Kidney capillary endothelial cell (primary cell): ENCODE data around the gene DNHD1.

Source experiments
- DNase-seq: peaks from one replicate; pipeline ENCODE4 v3.0.0-alpha.2; 2018; ENCODE audit warnings: low spot score

Gene DNHD1

GRCh38 chr11:6612213-6613041 lies 115.3 kb downstream of the DNHD1 start, which contains the start of gene TAF10:
TAF10 (minus strand) TSS chr11:6612216; CDS start chr11:6612189, 27 bp downstream.
- DNase-seq: peak; percentile 96

DNA sequence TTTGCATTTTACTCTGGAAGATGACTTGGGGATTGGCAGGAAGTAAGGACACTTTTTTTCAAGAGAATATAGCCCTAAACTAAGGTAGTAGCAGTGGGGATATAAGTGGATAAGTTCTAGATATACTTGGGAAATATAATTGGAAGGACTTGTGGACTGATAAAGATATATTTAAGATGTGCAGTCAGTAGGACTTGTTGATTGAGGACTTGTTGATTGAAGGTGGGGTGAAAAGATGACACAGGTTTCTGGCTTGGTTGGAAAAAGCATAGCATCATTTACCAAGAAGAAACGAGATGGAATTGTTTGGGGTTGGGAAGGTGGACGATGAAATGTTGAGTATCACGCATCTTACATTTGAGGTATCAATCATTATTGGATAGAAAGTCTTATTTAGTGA lies 116.4 kb downstream of the DNHD1 start:
- no peak for DNase-seq

- no peak for DNase-seq
These were observed 117.4 kb downstream of the DNHD1 start for GRCh38 chr11:6614446-6614845.

DNA sequence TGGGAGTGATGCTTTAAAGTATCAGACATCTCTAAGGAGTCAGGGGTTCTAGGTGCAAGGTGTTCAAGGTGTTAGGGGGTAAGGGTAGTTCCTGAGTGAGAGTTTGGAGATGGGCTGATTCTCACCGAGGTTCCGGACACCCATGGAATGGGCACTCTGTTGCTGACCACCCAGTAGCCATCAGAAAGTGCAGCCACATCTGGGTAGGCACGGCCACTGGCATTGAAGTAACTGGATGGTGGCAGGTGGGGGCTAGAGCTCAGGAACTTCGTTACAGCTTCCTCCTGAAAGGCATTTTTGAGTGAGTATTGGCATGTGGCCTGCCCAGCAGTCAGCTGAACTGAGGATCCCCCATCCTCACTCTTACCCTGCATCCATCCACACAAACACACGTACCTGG lies 118.0 kb downstream of the DNHD1 start:
- no peak for DNase-seq

DNA sequence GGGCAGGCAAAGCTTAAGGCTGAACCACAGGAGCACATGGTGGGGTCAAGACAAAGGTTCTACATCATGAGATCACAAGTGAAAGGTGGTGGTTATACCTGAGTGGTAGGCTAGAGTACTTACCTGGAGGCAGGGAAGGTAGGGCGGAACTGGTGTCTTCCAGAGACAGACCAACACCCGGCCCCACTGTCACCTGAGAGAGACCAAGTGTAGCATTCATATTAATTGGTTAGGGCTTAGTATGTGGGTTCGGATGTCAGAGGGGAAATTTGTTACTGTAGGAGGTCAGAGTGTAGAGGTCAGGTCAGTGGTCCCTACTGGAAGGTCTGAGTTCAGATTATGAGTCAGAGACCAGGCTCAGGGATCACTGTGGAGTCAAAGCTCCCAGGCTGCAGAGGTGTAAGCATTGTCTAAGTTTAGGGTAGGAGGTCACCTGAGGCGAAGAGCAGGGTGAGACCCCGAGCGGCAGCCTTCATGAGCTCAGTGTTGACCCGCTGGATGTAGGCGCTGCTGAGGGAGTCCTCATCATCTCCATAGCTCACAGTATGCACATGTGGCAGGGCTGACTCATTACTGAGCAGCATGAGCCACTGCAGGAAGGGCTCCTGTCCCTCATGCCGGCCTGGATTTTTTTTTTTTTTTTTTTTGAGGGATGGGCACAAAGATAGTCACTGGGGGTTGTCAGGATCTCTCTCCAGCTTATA lies 119.0 kb downstream of the DNHD1 start:
- DNase-seq: no peak

GRCh38 chr11:6616596-6617250 lies 119.6 kb downstream of the DNHD1 start:
- no peak for DNase-seq

- DNase-seq: peak; percentile 84
These were observed 120.3 kb downstream of the DNHD1 start for GRCh38 chr11:6617315-6617781.

- peak; percentile 89 for DNase-seq
These were observed 121.3 kb downstream of the DNHD1 start for GRCh38 chr11:6618117-6619003.

DNA sequence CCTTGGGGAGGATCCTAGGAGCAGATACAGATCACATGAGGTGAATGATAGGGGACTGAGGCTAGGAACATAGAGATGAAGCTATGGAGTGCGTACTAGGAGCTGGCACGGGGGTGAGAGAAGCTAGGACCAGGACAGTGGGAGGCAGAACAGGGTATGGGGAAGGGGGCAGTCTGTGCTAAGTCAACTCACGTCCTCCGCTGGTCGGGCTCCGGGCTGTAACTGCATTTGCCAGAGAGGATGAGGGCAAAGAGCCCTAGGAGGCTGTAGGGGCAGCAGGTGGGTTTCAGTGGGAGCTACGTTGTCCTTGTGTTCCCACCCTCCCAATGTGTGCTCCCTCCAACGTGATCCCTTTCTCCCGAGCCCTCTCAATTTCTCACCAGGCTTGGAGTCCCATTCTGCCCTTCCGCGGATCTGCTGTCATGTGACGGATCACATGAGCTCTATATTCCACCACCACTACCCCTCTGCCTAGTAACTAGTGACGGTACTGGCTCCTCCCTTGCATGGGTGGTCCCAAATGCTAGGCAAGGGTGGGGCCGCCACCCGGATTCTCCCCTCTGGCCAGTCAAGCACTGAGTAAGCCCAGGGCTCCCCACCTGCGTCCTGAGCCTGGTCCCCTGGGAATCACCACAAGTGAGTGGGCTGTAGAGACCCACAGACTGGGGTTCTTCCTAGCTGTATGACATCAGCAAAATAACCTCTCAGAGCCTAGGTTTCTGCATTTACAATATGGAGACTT lies 122.1 kb downstream of the DNHD1 start, which contains the start of gene TPP1:
TSS of gene TPP1 (minus strand) at position 419 of the 742 bp plus-strand sequence. CDS start at position 397, 22 bp downstream.
- DNase-seq: peak; percentile 92

DNA sequence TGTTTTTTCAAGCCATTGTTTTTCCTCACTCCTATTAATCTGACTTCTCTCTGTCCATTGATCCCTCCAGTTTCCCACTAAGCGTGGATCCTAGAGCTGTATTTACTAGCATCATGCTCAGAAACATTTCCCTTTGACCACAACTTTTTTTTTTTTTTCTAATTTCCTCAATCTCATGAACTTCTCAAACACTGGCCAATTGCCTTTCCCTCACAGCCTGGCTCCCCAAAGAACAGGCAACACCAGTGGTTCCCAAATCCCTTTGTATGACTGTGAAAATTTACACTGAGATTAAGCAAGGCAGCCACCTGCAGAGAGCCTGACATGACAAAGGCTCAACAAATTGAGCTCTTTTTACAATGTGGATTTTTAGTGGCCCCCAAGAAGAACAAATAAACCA lies 123.6 kb downstream of the DNHD1 start:
- DNase-seq: no peak
